Neural crest cell (in vitro differentiated cells): Measurements from ENCODE around the gene ANXA6. TPM values are rescaled to one million over a fixed set of nuclear protein-coding genes. Genes with fewer than 3 reads are reported as not detected.

Source experiments
- DNase-seq: peaks from one replicate; pipeline ENCODE4 v3.0.0; 2021; ENCODE audit warnings: low read depth, mixed read lengths, low spot score
- H3K27ac Mint-ChIP-seq: one replicate; pipeline ENCODE4 v1.8.0; 2021; ENCODE audit warnings: mild to moderate bottlenecking, mixed read lengths; ENCODE audit not compliant: unreplicated experiment
- H3K27me3 Mint-ChIP-seq: 2 replicates; pipeline ENCODE4 v1.8.0; 2021; ENCODE audit warnings: low read depth, mild to moderate bottlenecking, mixed read lengths
- H3K36me3 Mint-ChIP-seq: 2 replicates; pipeline ENCODE4 v1.8.0; 2021; ENCODE audit warnings: low read depth, mild to moderate bottlenecking, mixed read lengths
- H3K4me1 Mint-ChIP-seq: 2 replicates; pipeline ENCODE4 v1.8.0; 2021; ENCODE audit warnings: mixed read lengths
- H3K4me3 Mint-ChIP-seq: one replicate; pipeline ENCODE4 v1.8.0; 2021; ENCODE audit warnings: mild to moderate bottlenecking, mixed read lengths
- H3K9me3 Mint-ChIP-seq: 2 replicates; pipeline ENCODE4 v1.8.0; 2021; ENCODE audit warnings: mixed read lengths
- total RNA-seq: library from RNA; stranded (reverse); gene quantifications from 2 replicates; pipeline ENCODE4 v1.2.1, GENCODE V29; 2021
- TF ChIP-seq, protein P1 (sequence below): fragments of 200-600 bp; sonication (generic); conservative IDR thresholded peaks from 2 replicates; pipeline ENCODE4 v1.5.0; 2021; ENCODE audit warnings: antibody characterized with exemption, mild to moderate bottlenecking

The ANXA6 gene
- total RNA-seq, 1 donor from 2014 or later, result 151 TPM

GRCh38 chr5:151154931-151155774 is 2.4 kb downstream of the ANXA6 start:
- Mint-ChIP-seq H3K27ac (no peak overlapping the region), H3K4me1 (peaks cover 67% of the 10 kb centered on the region), H3K4me3 (peak overlapping the region; percentile 94)

GRCh38 chr5:151153766-151154272 is 3.8 kb downstream of the ANXA6 start:
- Mint-ChIP-seq H3K27me3 (no peaks in the 10 kb centered on the region), H3K4me3 (peak overlapping the region; percentile 48), H3K9me3 (no peaks in the 10 kb centered on the region), H3K36me3 (no peaks in the 10 kb centered on the region), H3K4me1 (peaks cover 75% of the 10 kb centered on the region), H3K27ac (no peak overlapping the region)
- TF ChIP-seq, protein P1, sequence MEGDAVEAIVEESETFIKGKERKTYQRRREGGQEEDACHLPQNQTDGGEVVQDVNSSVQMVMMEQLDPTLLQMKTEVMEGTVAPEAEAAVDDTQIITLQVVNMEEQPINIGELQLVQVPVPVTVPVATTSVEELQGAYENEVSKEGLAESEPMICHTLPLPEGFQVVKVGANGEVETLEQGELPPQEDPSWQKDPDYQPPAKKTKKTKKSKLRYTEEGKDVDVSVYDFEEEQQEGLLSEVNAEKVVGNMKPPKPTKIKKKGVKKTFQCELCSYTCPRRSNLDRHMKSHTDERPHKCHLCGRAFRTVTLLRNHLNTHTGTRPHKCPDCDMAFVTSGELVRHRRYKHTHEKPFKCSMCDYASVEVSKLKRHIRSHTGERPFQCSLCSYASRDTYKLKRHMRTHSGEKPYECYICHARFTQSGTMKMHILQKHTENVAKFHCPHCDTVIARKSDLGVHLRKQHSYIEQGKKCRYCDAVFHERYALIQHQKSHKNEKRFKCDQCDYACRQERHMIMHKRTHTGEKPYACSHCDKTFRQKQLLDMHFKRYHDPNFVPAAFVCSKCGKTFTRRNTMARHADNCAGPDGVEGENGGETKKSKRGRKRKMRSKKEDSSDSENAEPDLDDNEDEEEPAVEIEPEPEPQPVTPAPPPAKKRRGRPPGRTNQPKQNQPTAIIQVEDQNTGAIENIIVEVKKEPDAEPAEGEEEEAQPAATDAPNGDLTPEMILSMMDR, result no peak
- no peak for DNase-seq

More at GRCh38 chr5:151154931-151155774, 2.4 kb downstream of the ANXA6 start:
- Mint-ChIP-seq H3K9me3 (no peaks in the 10 kb centered on the region), H3K27me3 (no peaks in the 10 kb centered on the region), H3K36me3 (no peaks in the 10 kb centered on the region)
- TF ChIP-seq, protein P1, result no peak
- no peak for DNase-seq

DNA sequence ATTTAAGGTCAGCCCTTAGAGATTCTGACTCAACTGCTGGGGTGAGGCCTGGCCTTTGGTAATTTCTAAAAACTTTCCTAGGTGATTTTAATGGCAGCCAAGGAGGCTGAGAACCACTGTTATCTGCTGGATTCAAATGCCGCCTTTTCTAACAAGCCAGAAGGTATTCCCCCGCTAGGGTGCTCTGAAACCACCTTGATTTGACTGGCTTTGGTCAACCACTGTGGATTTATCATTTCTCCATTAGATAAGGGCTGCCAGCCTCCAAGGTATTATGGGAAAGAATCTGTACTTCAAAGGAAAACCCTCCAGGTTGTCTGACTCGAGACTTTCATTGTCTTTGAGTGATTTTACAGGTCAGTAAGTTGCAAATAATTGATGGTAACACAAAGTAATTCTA is 4.3 kb downstream of the ANXA6 start:
- no peaks in the 10 kb centered on the region for H3K9me3 Mint-ChIP-seq
- H3K36me3 Mint-ChIP-seq, result no peaks in the 10 kb centered on the region
- H3K27me3 Mint-ChIP-seq, result no peaks in the 10 kb centered on the region
- peaks cover 78% of the 10 kb centered on the region for H3K4me1 Mint-ChIP-seq
- TF ChIP-seq, protein P1, result no peak
- no peak overlapping the region for H3K27ac Mint-ChIP-seq
- peak overlapping the region; percentile 48 for H3K4me3 Mint-ChIP-seq
- no peak for DNase-seq

DNA sequence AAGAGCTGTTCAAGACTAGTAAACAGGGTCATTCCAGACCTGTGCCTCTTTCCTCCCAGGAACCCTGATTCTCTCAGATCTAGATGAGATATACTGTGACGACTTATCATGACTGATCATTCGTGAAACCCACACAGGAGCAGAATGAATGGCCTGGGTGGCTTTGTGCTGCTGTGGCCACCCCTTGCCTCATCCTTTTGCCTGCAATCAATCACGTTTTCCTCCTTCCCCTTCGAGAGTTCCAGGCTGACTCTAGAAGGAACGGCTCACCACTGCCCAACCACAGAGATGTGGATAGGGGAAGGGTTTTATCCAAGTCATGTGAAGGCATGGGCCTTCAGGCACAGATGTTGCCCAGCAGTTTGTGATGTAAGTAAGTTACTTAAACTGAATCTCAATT is 5.8 kb downstream of the ANXA6 start:
- TF ChIP-seq, protein P1, result no peak
- Mint-ChIP-seq H3K4me3 (no peak overlapping the region), H3K9me3 (no peaks in the 10 kb centered on the region), H3K4me1 (peaks cover 73% of the 10 kb centered on the region), H3K27me3 (no peaks in the 10 kb centered on the region), H3K36me3 (peaks cover 3% of the 10 kb centered on the region), H3K27ac (peak overlapping the region; percentile 54)
- no peak for DNase-seq

GRCh38 chr5:151151263-151151660 is 6.3 kb downstream of the ANXA6 start:
- H3K27me3 Mint-ChIP-seq, result no peaks in the 10 kb centered on the region
- H3K4me3 Mint-ChIP-seq, result no peak overlapping the region
- peaks cover 68% of the 10 kb centered on the region for H3K4me1 Mint-ChIP-seq
- peaks cover 3% of the 10 kb centered on the region for H3K36me3 Mint-ChIP-seq
- DNase-seq, result no peak
- TF ChIP-seq, protein P1, result no peak
- peak overlapping the region; percentile 54 for H3K27ac Mint-ChIP-seq
- no peaks in the 10 kb centered on the region for H3K9me3 Mint-ChIP-seq
